OCI-LY7 (cell line): ENCODE data around the gene NCF4. TPM values are rescaled to one million over a fixed set of nuclear protein-coding genes. Genes with fewer than 3 reads are reported as not detected.
A peak's percentile ranks its signal among the peaks of the same experiment; 100 is the strongest.

Experiments used
- BruUV-seq: library from RNA; stranded (reverse); fragments of 400-500 nt; replicated peaks from 2 replicates; lab custom pipeline; 2021; lab: Mats Ljungman, UMichigan
- CTCF ChIA-PET: fragments of 300-600 bp; sonication (Branson Sonifier 250); formaldehyde crosslinking; loops from one replicate; lab custom pipeline; 2022; ENCODE audit warnings: antibody characterized with exemption; ENCODE audit not compliant: unreplicated experiment; lab: Charles Lee
- POLR2A ChIA-PET: fragments of 300-600 bp; sonication (Branson Sonifier 250); formaldehyde crosslinking; loops from one replicate; lab custom pipeline; 2022; ENCODE audit warnings: antibody characterized with exemption; lab: Charles Lee
- DNase-seq: peaks from one replicate; pipeline ENCODE4 v3.0.0-alpha.2; 2015; ENCODE audit warnings: low spot score
- H2AFZ ChIP-seq: fragments of 200-600 bp; sonication (generic), shearing (Covaris generic); 2 replicates; pipeline ENCODE4 v1.6.1; 2014; ENCODE audit warnings: mild to moderate bottlenecking, antibody characterized with exemption, low read length, moderate library complexity
- H3K27ac ChIP-seq: fragments of 200-600 bp; sonication (generic); 2 replicates; pipeline ENCODE4 v1.5.1; 2014; ENCODE audit warnings: mixed run types, low read depth, mild to moderate bottlenecking, moderate library complexity, low read length, inconsistent platforms; ENCODE audit not compliant: poor library complexity, severe bottlenecking
- H3K36me3 ChIP-seq: fragments of 200-600 bp; sonication (generic); 2 replicates; pipeline ENCODE4 v1.6.1; 2014; ENCODE audit warnings: mild to moderate bottlenecking, antibody characterized with exemption, low read length, moderate library complexity, mixed read lengths; ENCODE audit not compliant: insufficient read depth
- H3K4me1 ChIP-seq: fragments of 200-600 bp; sonication (generic); 2 replicates; pipeline ENCODE4 v1.5.1; 2014; ENCODE audit warnings: mild to moderate bottlenecking, low read length; ENCODE audit not compliant: insufficient read depth, poor library complexity, severe bottlenecking
- H3K4me2 ChIP-seq: fragments of 200-600 bp; sonication (generic); 2 replicates; pipeline ENCODE4 v1.6.1; 2014; ENCODE audit warnings: mild to moderate bottlenecking, low read length
- H3K4me3 ChIP-seq: fragments of 200-600 bp; sonication (generic); 2 replicates; pipeline ENCODE4 v1.5.1; 2014; ENCODE audit warnings: mild to moderate bottlenecking, low read depth, low read length; ENCODE audit not compliant: poor library complexity, severe bottlenecking
- H3K79me2 ChIP-seq: fragments of 200-600 bp; sonication (generic); 2 replicates; pipeline ENCODE4 v1.6.1; 2016; ENCODE audit warnings: low read depth, mild to moderate bottlenecking, low read length, moderate library complexity, mixed read lengths; ENCODE audit not compliant: insufficient read depth
- H3K9me2 ChIP-seq: fragments of 200-600 bp; sonication (generic); 2 replicates; pipeline ENCODE4 v1.6.1; 2016; ENCODE audit warnings: mild to moderate bottlenecking, low read length, mixed read lengths; ENCODE audit not compliant: insufficient read depth
- H3K9me3 ChIP-seq: fragments of 200-600 bp; sonication (generic); 2 replicates; pipeline ENCODE4 v1.6.1; 2014; ENCODE audit warnings: mild to moderate bottlenecking, mixed run types, low read length, mixed read lengths
- H4K20me1 ChIP-seq: fragments of 200-600 bp; sonication (generic); 2 replicates; pipeline ENCODE4 v1.6.1; 2014; ENCODE audit warnings: mild to moderate bottlenecking, antibody characterized with exemption, low read length, moderate library complexity, mixed read lengths; ENCODE audit not compliant: insufficient read depth
- CTCF ChIP-seq: fragments of 200-600 bp; sonication (generic); conservative IDR thresholded peaks from 2 replicates; pipeline ENCODE4 v1.5.1; 2014; ENCODE audit warnings: mild to moderate bottlenecking, antibody characterized with exemption, low read length, moderate library complexity, mixed read lengths
- EZH2phosphoT487 ChIP-seq: fragments of 200-600 bp; sonication (generic); IDR thresholded peaks from 2 replicates; pipeline ENCODE4 v1.6.1; 2018; ENCODE audit warnings: low read depth, borderline replicate concordance, mild to moderate bottlenecking, mixed run types, antibody characterized with exemption, low read length, moderate library complexity, mixed read lengths
- intact Hi-C: fragments of 100-400 bp; cut with micrococcal nuclease; formaldehyde crosslinking; loops from one replicate; pipeline ENCODE4 v1.10.0; 2022; ENCODE audit not compliant: unreplicated experiment
- total RNA-seq, 2 experiments: library from RNA; depleted of rRNA in 1 of 2; stranded (reverse); fragments of >200 nt in 1 of 2; shearing (Covaris generic) in 1 of 2; gene quantifications; 2 replicates each; pipeline ENCODE4 v1.2.3, GENCODE V29; 2014 to 2022

NCF4 gene
- total RNA-seq, 2 experiments from 2014 or later, result 63.6 to 121 TPM

DNA sequence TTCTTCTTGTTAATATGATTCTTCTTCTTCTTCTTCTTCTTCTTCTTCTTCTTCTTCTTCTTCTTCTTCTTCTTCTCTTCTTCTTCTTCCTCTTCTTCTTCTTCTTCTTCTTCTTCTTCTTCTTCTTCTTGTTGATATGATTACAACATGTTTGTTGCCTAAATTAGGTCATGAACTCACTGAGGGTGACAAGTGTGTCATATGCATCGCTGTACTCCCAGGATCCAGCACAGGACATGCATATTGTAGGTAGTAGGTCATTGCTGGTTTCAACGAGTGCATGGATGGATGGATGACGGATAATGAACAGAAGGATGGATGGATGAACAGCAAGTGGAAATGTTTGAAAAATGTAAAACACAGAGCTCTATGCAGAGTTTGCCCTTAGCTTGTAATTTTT, 29.1 kb upstream of the NCF4 start:
- no peaks in the 10 kb centered on the region for H3K36me3 ChIP-seq
- H3K9me2 ChIP-seq, result no peaks in the 10 kb centered on the region
- H3K79me2 ChIP-seq, result no peaks in the 10 kb centered on the region
- H3K9me3 ChIP-seq, result peaks cover 5% of the 10 kb centered on the region; the same call in 1 of the 2 replicates
- intact Hi-C loops, result no loop called here
- H3K4me1 ChIP-seq, result peaks cover 10% of the 10 kb centered on the region
- no peak overlapping the region for H2AFZ ChIP-seq
- H3K4me3 ChIP-seq, result no peak overlapping the region
- no peaks in the 10 kb centered on the region for H4K20me1 ChIP-seq
- no TSS peak for BruUV-seq
- no peak overlapping the region for H3K4me2 ChIP-seq
- H3K27ac ChIP-seq, result no peak overlapping the region
- CTCF ChIA-PET, result no interaction called here
- no peak for TF ChIP-seq EZH2phosphoT487
- no peak for TF ChIP-seq CTCF
- POLR2A ChIA-PET, result no interaction called here
- no peak for DNase-seq

GRCh38 chr22:36833073-36833472, 27.7 kb upstream of the NCF4 start:
- no TSS peak for BruUV-seq
- H3K79me2 ChIP-seq, result no peaks in the 10 kb centered on the region
- intact Hi-C loops, result no loop called here
- no peak overlapping the region for H2AFZ ChIP-seq
- TF ChIP-seq CTCF, result no peak
- TF ChIP-seq EZH2phosphoT487, result no peak
- no peak overlapping the region for H3K27ac ChIP-seq
- H4K20me1 ChIP-seq, result no peaks in the 10 kb centered on the region
- peak; percentile 65 for DNase-seq
- no peak overlapping the region for H3K4me3 ChIP-seq
- H3K4me2 ChIP-seq, result 0 out of 2 replicates have a peak overlapping the region, but pooled peaks have one; percentile 17
- H3K36me3 ChIP-seq, result no peaks in the 10 kb centered on the region
- peaks cover 10% of the 10 kb centered on the region; the same call in 1 of the 2 replicates for H3K9me3 ChIP-seq
- POLR2A ChIA-PET, result interaction anchor here (1.0 kb wide), 1 partner anchor 10 kb away, joined by 3 read pairs; no protein-coding TSS in a partner anchor
- peaks cover 10% of the 10 kb centered on the region for H3K4me1 ChIP-seq
- CTCF ChIA-PET, result no interaction called here
- H3K9me2 ChIP-seq, result no peaks in the 10 kb centered on the region

DNA sequence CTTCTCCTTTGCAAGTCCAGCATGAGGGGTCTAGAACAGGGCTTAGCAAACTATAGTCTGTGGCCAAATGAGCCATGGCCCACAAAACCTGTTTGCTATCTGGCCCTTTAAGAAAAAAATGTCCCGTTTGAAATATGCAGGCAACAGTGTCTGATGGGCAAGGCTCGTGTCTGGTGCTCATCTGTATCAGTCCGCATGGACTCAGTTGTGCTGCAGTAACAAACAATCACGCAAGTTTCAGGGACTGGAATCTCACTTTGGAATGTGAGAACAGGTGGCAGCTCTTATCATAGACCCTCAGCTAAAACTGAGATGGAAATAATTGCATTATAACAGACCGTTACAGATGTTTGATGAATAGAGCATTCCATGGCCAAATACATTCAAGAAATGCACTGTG, 24.9 kb upstream of the NCF4 start:
- Histone ChIP-seq H3K4me3 (no peak overlapping the region), H3K36me3 (no peaks in the 10 kb centered on the region), H3K79me2 (no peaks in the 10 kb centered on the region), H3K4me2 (no peak overlapping the region), H3K9me2 (no peaks in the 10 kb centered on the region), H3K4me1 (peaks cover 10% of the 10 kb centered on the region), H4K20me1 (no peaks in the 10 kb centered on the region), H2AFZ (no peak overlapping the region), H3K9me3 (peaks cover 10% of the 10 kb centered on the region; the same call in 1 of the 2 replicates), H3K27ac (no peak overlapping the region)
- POLR2A ChIA-PET, result no interaction called here
- no peak for TF ChIP-seq EZH2phosphoT487
- TF ChIP-seq CTCF, result no peak
- intact Hi-C loops, result no loop called here
- no TSS peak for BruUV-seq
- no peak for DNase-seq
- CTCF ChIA-PET, result no interaction called here
